ENCODE measurements around the gene EPHA4.

Gene EPHA4

GRCh38 chr2:221449406-221449805, 122.7 kb downstream of the EPHA4 start:
- no peak overlapping the region for H2AFZ ChIP-seq (ENCODE audit: low read length)
- H3K36me3 ChIP-seq (replicated peaks; ENCODE audit: insufficient read depth, low read length) = no peaks in the 10 kb centered on the region
- H3K27ac ChIP-seq (ENCODE audit: low read length) = no peak overlapping the region

GRCh38 chr2:221448844-221449390, 123.2 kb downstream of the EPHA4 start:
- no peak for TF ChIP-seq CTCF (IDR thresholded peaks at IDR 0.05; ENCODE audit: low read length)
- TF ChIP-seq EZH2 (optimal IDR thresholded peaks at IDR 0.05; ENCODE audit: low read depth, low read length) = no peak
- TF ChIP-seq EZH2phosphoT487 (IDR thresholded peaks at IDR 0.05; ENCODE audit: low read length) = no peak
- no peaks in the 10 kb centered on the region for H3F3A ChIP-seq (ENCODE audit: insufficient read depth, low read length)
- no peak overlapping the region for H2AFZ ChIP-seq (ENCODE audit: low read length)
- no peaks in the 10 kb centered on the region for H3K27me3 ChIP-seq (replicated peaks; ENCODE audit: insufficient read depth, low read length)
- H3K79me2 ChIP-seq (ENCODE audit: low read length) = no peaks in the 10 kb centered on the region
- H3K36me3 ChIP-seq (replicated peaks; ENCODE audit: insufficient read depth, low read length) = no peaks in the 10 kb centered on the region
- DNase-seq = no peak
- H3K9ac ChIP-seq (ENCODE audit: low read length) = no peak overlapping the region
- no peak overlapping the region for H3K4me3 ChIP-seq (ENCODE audit: low read length)
- H3K9me2 ChIP-seq (replicated peaks; ENCODE audit: insufficient read depth, low read length) = no peaks in the 10 kb centered on the region
- no peak overlapping the region for H3K27ac ChIP-seq (ENCODE audit: low read length)
- H3K9me3 ChIP-seq (replicated peaks; ENCODE audit: insufficient read depth, low read length) = no peaks in the 10 kb centered on the region
- H3K4me2 ChIP-seq (ENCODE audit: low read depth, low read length) = no peak overlapping the region
- no peaks in the 10 kb centered on the region for H4K20me1 ChIP-seq (ENCODE audit: insufficient read depth, low read length)
- H3K4me1 ChIP-seq (ENCODE audit: low read length) = no peaks in the 10 kb centered on the region

More at GRCh38 chr2:221449406-221449805, 122.7 kb downstream of the EPHA4 start:
- H3F3A ChIP-seq (ENCODE audit: insufficient read depth, low read length) = no peaks in the 10 kb centered on the region
- no peak for DNase-seq
- no peaks in the 10 kb centered on the region for H3K79me2 ChIP-seq (ENCODE audit: low read length)
- no peaks in the 10 kb centered on the region for H3K27me3 ChIP-seq (replicated peaks; ENCODE audit: insufficient read depth, low read length)
- H3K9me2 ChIP-seq (replicated peaks; ENCODE audit: insufficient read depth, low read length) = no peaks in the 10 kb centered on the region
- no peak overlapping the region for H3K4me3 ChIP-seq (ENCODE audit: low read length)
- no peak overlapping the region for H3K9ac ChIP-seq (ENCODE audit: low read length)
- no peaks in the 10 kb centered on the region for H4K20me1 ChIP-seq (ENCODE audit: insufficient read depth, low read length)
- TF ChIP-seq CTCF (IDR thresholded peaks at IDR 0.05; ENCODE audit: low read length) (no peak), EZH2 (optimal IDR thresholded peaks at IDR 0.05; ENCODE audit: low read depth, low read length) (no peak), EZH2phosphoT487 (IDR thresholded peaks at IDR 0.05; ENCODE audit: low read length) (no peak)
- no peaks in the 10 kb centered on the region for H3K9me3 ChIP-seq (replicated peaks; ENCODE audit: insufficient read depth, low read length)
- H3K4me1 ChIP-seq (ENCODE audit: low read length) = no peaks in the 10 kb centered on the region
- H3K4me2 ChIP-seq (ENCODE audit: low read depth, low read length) = no peak overlapping the region

- H3K4me2 ChIP-seq (ENCODE audit: low read depth, low read length) = no peak overlapping the region
- TF ChIP-seq EZH2 (optimal IDR thresholded peaks at IDR 0.05; ENCODE audit: low read depth, low read length) (no peak), CTCF (IDR thresholded peaks at IDR 0.05; ENCODE audit: low read length) (no peak), EZH2phosphoT487 (IDR thresholded peaks at IDR 0.05; ENCODE audit: low read length) (no peak)
- H3K9me3 ChIP-seq (replicated peaks; ENCODE audit: insufficient read depth, low read length) = no peaks in the 10 kb centered on the region
- H3K4me1 ChIP-seq (ENCODE audit: low read length) = no peaks in the 10 kb centered on the region
- no peak for DNase-seq
- no peak overlapping the region for H3K9ac ChIP-seq (ENCODE audit: low read length)
- no peak overlapping the region for H2AFZ ChIP-seq (ENCODE audit: low read length)
- H3K27ac ChIP-seq (ENCODE audit: low read length) = no peak overlapping the region
- H4K20me1 ChIP-seq (ENCODE audit: insufficient read depth, low read length) = no peaks in the 10 kb centered on the region
- no peaks in the 10 kb centered on the region for H3K79me2 ChIP-seq (ENCODE audit: low read length)
- no peaks in the 10 kb centered on the region for H3K27me3 ChIP-seq (replicated peaks; ENCODE audit: insufficient read depth, low read length)
- no peaks in the 10 kb centered on the region for H3K9me2 ChIP-seq (replicated peaks; ENCODE audit: insufficient read depth, low read length)
- H3F3A ChIP-seq (ENCODE audit: insufficient read depth, low read length) = no peaks in the 10 kb centered on the region
- H3K4me3 ChIP-seq (ENCODE audit: low read length) = no peak overlapping the region
- H3K36me3 ChIP-seq (replicated peaks; ENCODE audit: insufficient read depth, low read length) = no peaks in the 10 kb centered on the region
Measured at GRCh38 chr2:221448057-221448843, 123.9 kb downstream of the EPHA4 start.
